Non-pigmented ciliary epithelial cell (primary cell): ENCODE results near the gene SPTBN1.

ENCODE experiments used
- DNase-seq: peaks from one replicate; pipeline ENCODE4 v3.0.0-alpha.2; 2010; ENCODE audit warnings: low read depth

SPTBN1 gene

GRCh38 chr2:54593249-54593648, 137.1 kb downstream of the SPTBN1 start:
- DNase-seq = no peak

GRCh38 chr2:54594048-54594447, 137.9 kb downstream of the SPTBN1 start:
- DNase-seq = no peak

- DNase-seq = no peak
Observed at GRCh38 chr2:54595161-54595803, 139.2 kb downstream of the SPTBN1 start.

GRCh38 chr2:54595999-54596902, 140.1 kb downstream of the SPTBN1 start:
- DNase-seq = no peak

GRCh38 chr2:54597153-54597848, 141.2 kb downstream of the SPTBN1 start:
- DNase-seq = no peak

- DNase-seq = no peak
Observed at GRCh38 chr2:54598347-54599325, 142.5 kb downstream of the SPTBN1 start.

GRCh38 chr2:54599326-54599710, 143.2 kb downstream of the SPTBN1 start:
- DNase-seq = no peak

- DNase-seq = no peak
Observed at GRCh38 chr2:54599914-54600313, 143.8 kb downstream of the SPTBN1 start.

GRCh38 chr2:54601339-54601738, 145.2 kb downstream of the SPTBN1 start:
- no peak for DNase-seq

- no peak for DNase-seq
Observed at GRCh38 chr2:54602736-54603322, 146.7 kb downstream of the SPTBN1 start.

- no peak for DNase-seq
Observed at GRCh38 chr2:54603357-54603756, 147.2 kb downstream of the SPTBN1 start.

GRCh38 chr2:54603796-54604195, 147.7 kb downstream of the SPTBN1 start:
- DNase-seq = no peak

- DNase-seq = no peak
Observed at GRCh38 chr2:54604871-54605270, 148.7 kb downstream of the SPTBN1 start.

- peak; percentile 74 for DNase-seq
Observed at GRCh38 chr2:54605836-54606235, 149.7 kb downstream of the SPTBN1 start.

- DNase-seq = no peak
Observed at GRCh38 chr2:54606393-54606958, 150.3 kb downstream of the SPTBN1 start.

- no peak for DNase-seq
Observed at GRCh38 chr2:54608224-54608623, 152.1 kb downstream of the SPTBN1 start.

GRCh38 chr2:54609241-54609640, 153.1 kb downstream of the SPTBN1 start:
- DNase-seq = no peak

- no peak for DNase-seq
Observed at GRCh38 chr2:54609647-54610046, 153.5 kb downstream of the SPTBN1 start.

GRCh38 chr2:54610700-54611099, 154.6 kb downstream of the SPTBN1 start:
- no peak for DNase-seq

- DNase-seq = no peak
Observed at GRCh38 chr2:54611830-54612545, 155.9 kb downstream of the SPTBN1 start.
